ENCODE measurements around the gene UGT1A10. TPM values are rescaled to one million over a fixed set of nuclear protein-coding genes. Genes with fewer than 3 reads are reported as not detected.
"Not testable (repeated sequence)": the region's sequence is repeated elsewhere in the genome, so short reads cannot be mapped to it uniquely, and the experiment has no call there.

The UGT1A10 gene
- total and polyA plus RNA-seq, 2 of the 13 experiments (the other 11 are each of a cell fraction or from before 2014, with no cell fraction given): not detected

GRCh38 chr2:233736868-233737653 lies 100.8 kb downstream of the UGT1A10 start (continued):
- TF ChIP-seq ZBTB39 (CRISPR knock-in tag; IDR thresholded peaks at IDR 0.05) (0 out of 2 replicates have a peak, but pooled peaks have one; percentile 75), THRA (CRISPR knock-in tag; IDR thresholded peaks at IDR 0.05; ENCODE audit: borderline replicate concordance) (peak; percentile 21; the same call in 1 of the 2 replicates), ZFP91 (CRISPR knock-in tag; IDR thresholded peaks at IDR 0.05; ENCODE audit: borderline replicate concordance) (peak; percentile 67; the same call in 1 of the 2 replicates), ZNF670 (CRISPR knock-in tag; IDR thresholded peaks at IDR 0.05; ENCODE audit: borderline replicate concordance) (peak; percentile 76; the same call in 1 of the 2 replicates), MIXL1 (CRISPR knock-in tag; IDR thresholded peaks at IDR 0.05) (peak; percentile 21; the same call in 1 of the 2 replicates), NONO (CRISPR knock-in tag; conservative IDR thresholded peaks at IDR 0.05) (peak; percentile 69), HNF1A (CRISPR knock-in tag; IDR thresholded peaks at IDR 0.05; ENCODE audit: borderline replicate concordance) (peak; percentile 17; the same call in 1 of the 2 replicates), MED1 (CRISPR knock-in tag; IDR thresholded peaks at IDR 0.05) (peak; percentile 45; the same call in 1 of the 2 replicates), POLR2G (IDR thresholded peaks at IDR 0.05; ENCODE audit: low read depth, low read length) (peak; percentile 63), NR2F6 (IDR thresholded peaks at IDR 0.05) (peak; percentile 52), NR2F6 (CRISPR knock-in tag; IDR thresholded peaks at IDR 0.05) (0 out of 2 replicates have a peak, but pooled peaks have one; percentile 6), RXRA (CRISPR knock-in tag; IDR thresholded peaks at IDR 0.05) (peak; percentile 74), ZBTB38 (CRISPR knock-in tag; IDR thresholded peaks at IDR 0.05) (peak; percentile 70), LCORL (CRISPR knock-in tag; IDR thresholded peaks at IDR 0.05) (peak; percentile 85), HNF4G (IDR thresholded peaks at IDR 0.05; ENCODE audit: borderline replicate concordance, low read depth, low read length) (peak; percentile 13; the same call in 1 of the 2 replicates), TSC22D2 (CRISPR knock-in tag; IDR thresholded peaks at IDR 0.05; ENCODE audit: borderline replicate concordance) (0 out of 2 replicates have a peak, but pooled peaks have one; percentile 47), MEF2D (CRISPR knock-in tag; IDR thresholded peaks at IDR 0.05) (peak; percentile 58; the same call in 1 of the 2 replicates)
- TF ChIP-seq NONO (IDR thresholded peaks at IDR 0.05); HNF1A (IDR thresholded peaks at IDR 0.05; ENCODE audit: low read depth); LCORL (IDR thresholded peaks at IDR 0.05); HNF4G (CRISPR knock-in tag; IDR thresholded peaks at IDR 0.05; ENCODE audit: borderline replicate concordance, low read depth): not testable (repeated sequence)
